ENCODE measurements around the gene USP9X. TPM values are rescaled to one million over a fixed set of nuclear protein-coding genes. Genes with fewer than 3 reads are reported as not detected.
A peak's percentile ranks its signal among the peaks of the same experiment; 100 is the strongest.

USP9X gene
- total and polyA plus RNA-seq, 2 of the 8 experiments (the other 6 are each of a cell fraction or from before 2014, with no cell fraction given) = 79.2 to 300 TPM

GRCh38 chrX:41121766-41122165 is 36.5 kb downstream of the USP9X start:
- Histone ChIP-seq H4K5ac (ENCODE audit: insufficient read length, low read depth, low read length) (no peak overlapping the region), H3K4me2 (ENCODE audit: insufficient read depth in 1 of 2, low read depth in 2 of 2, low read length in 2 of 2) (peak overlapping the region in 1 of 2 experiments; percentile 24; a peak in 2 of 4 replicates), H3K9me3 (ENCODE audit: insufficient read depth in 2 of 2, low read depth in 1 of 2, low read length in 1 of 2) (no peaks in the 10 kb centered on the region), H3K18ac (ENCODE audit: extremely low read depth, low read length) (no peak overlapping the region), H4K91ac (replicated peaks; ENCODE audit: insufficient read length, low read length) (no peak overlapping the region), H2BK12ac (ENCODE audit: low read depth, low read length) (no peak overlapping the region), H3K4me3 (ENCODE audit: extremely low read depth in 1 of 4, insufficient read depth in 2 of 4, low read depth in 3 of 4, low read length in 4 of 4) (no peak overlapping the region), H4K8ac (ENCODE audit: extremely low read depth, insufficient read depth, low read length) (no peak overlapping the region), H2BK20ac (ENCODE audit: low read length) (no peak overlapping the region), H3K27ac (ENCODE audit: low read depth, low read length) (no peak overlapping the region; the same call in 1 of the 2 replicates), H4K20me1 (replicated peaks in 1 of 2; ENCODE audit: control insufficient read depth in 1 of 2, insufficient read depth in 2 of 2, low read length in 2 of 2) (peaks cover 13 to 16% of the 10 kb centered on the region in 2 experiments), H3K79me1 (ENCODE audit: low read depth, low read length) (no peaks in the 10 kb centered on the region), H2AFZ (ENCODE audit: low read length) (no peak overlapping the region), H3K79me2 (ENCODE audit: control insufficient read depth in 1 of 2, insufficient read depth in 2 of 2, low read length in 2 of 2) (peaks cover 42 to 99% of the 10 kb centered on the region in 2 experiments), H2BK120ac (replicated peaks; ENCODE audit: low read depth, low read length) (no peak overlapping the region), H3K14ac (ENCODE audit: insufficient read length) (no peak overlapping the region), H2BK15ac (ENCODE audit: low read length) (no peak overlapping the region), H3K9ac (replicated peaks in 1 of 4; ENCODE audit: extremely low read depth in 1 of 4, low read depth in 3 of 4, low read length in 3 of 4) (no peak overlapping the region), H3K4ac (replicated peaks; ENCODE audit: insufficient read length, low read depth, low read length) (no peak overlapping the region), H3K4me1 (replicated peaks in 1 of 4; ENCODE audit: control insufficient read depth in 3 of 4, insufficient read depth in 4 of 4, low read length in 3 of 4) (peaks cover 0 to 14% (median 7%) of the 10 kb centered on the region in 4 experiments; a peak in 3 of 7 replicates), H2AK5ac (ENCODE audit: low read depth, low read length) (no peak overlapping the region), H2BK5ac (ENCODE audit: low read depth, low read length) (no peak overlapping the region), H3K56ac (replicated peaks; ENCODE audit: insufficient read length, low read depth, low read length) (no peak overlapping the region), H3K27me3 (replicated peaks in 1 of 4; ENCODE audit: control insufficient read depth in 3 of 4, extremely low read depth in 1 of 4, insufficient read depth in 3 of 4, low read length in 3 of 4) (no peaks in the 10 kb centered on the region), H3K23me2 (ENCODE audit: low read depth, low read length) (no peaks in the 10 kb centered on the region; the same call in 1 of the 2 replicates), H3K23ac (ENCODE audit: insufficient read length) (no peak overlapping the region), H3K36me3 (ENCODE audit: control insufficient read depth in 2 of 4, insufficient read depth in 4 of 4, low read length in 3 of 4) (peaks cover 0 to 42% (median 3%) of the 10 kb centered on the region in 4 experiments; a peak in 4 of 8 replicates)
- POLR2A ChIA-PET (ENCODE audit: partially characterized antibody) = interaction anchor here (1.0 kb wide), 1 partner anchor 10 kb away, joined by 3 read pairs; no protein-coding TSS in a partner anchor
- FAIRE-seq = no peak
- no peak for DNase-seq (ENCODE audit: low read depth in 1 of 2, low spot score in 2 of 2)
- 94% methylated on average over 1 of the region's 1 CpG; no CpG with 5 or more reads in 1 of the 2 experiments for WGBS, 2 experiments (ENCODE audit: extremely low coverage in 1 of 2, insufficient coverage in 1 of 2, insufficient read length in 1 of 2, insufficient replicate concordance in 2 of 2, low coverage in 1 of 2, low lambda C conversion rate in 2 of 2, missing lambda C conversion rate in 1 of 2)
- CTCF ChIA-PET (ENCODE audit: partially characterized antibody) = no interaction called here
- no peak for TF ChIP-seq CHD1 (IDR thresholded peaks at IDR 0.05; ENCODE audit: low read depth, low read length)
- no peak for TF ChIP-seq YY1 (IDR thresholded peaks at IDR 0.05; ENCODE audit: low read depth, low read length)
- no peak for TF ChIP-seq ATF2 (IDR thresholded peaks at IDR 0.05; ENCODE audit: low read length)
- no peak for TF ChIP-seq FOSL1 (IDR thresholded peaks at IDR 0.05; ENCODE audit: insufficient read depth, low read depth, low read length)
- no peak for TF ChIP-seq E2F6 (IDR thresholded peaks at IDR 0.05)
- no peak for TF ChIP-seq CHD2 (IDR thresholded peaks at IDR 0.05; ENCODE audit: low read length)
- no peak for TF ChIP-seq RBBP5 (IDR thresholded peaks at IDR 0.05; ENCODE audit: borderline replicate concordance, low read depth, low read length)
- TF ChIP-seq TAF7 (optimal IDR thresholded peaks at IDR 0.05; ENCODE audit: borderline replicate concordance, low read depth, low read length) = no peak
- TF ChIP-seq SRF (IDR thresholded peaks at IDR 0.05; ENCODE audit: low read depth, low read length) = no peak
- no peak for TF ChIP-seq POLR2A (IDR thresholded peaks at IDR 0.05; ENCODE audit: control extremely low read depth in 1 of 2, low read depth in 2 of 2, low read length in 2 of 2)
- TF ChIP-seq POU5F1 (IDR thresholded peaks at IDR 0.05; ENCODE audit: low read depth, low read length) = no peak
- no peak for TF ChIP-seq SIRT6 (IDR thresholded peaks at IDR 0.05; ENCODE audit: low read length)
- no peak for TF ChIP-seq JUN (IDR thresholded peaks at IDR 0.05; ENCODE audit: low read depth, low read length)

Data from H1 (cell line).